ENCODE results near the gene TPO. TPM values are rescaled to one million over a fixed set of nuclear protein-coding genes. Genes with fewer than 3 reads are reported as not detected.

The TPO gene
- total RNA-seq: under 1 TPM; 0.80 to 0.94 TPM

- intact Hi-C loops (cut with DNase I): no loop called here
- no peaks in the 10 kb centered on the region for H3K9me3 ChIP-seq
- no peak for DNase-seq
- H3K4me1 ChIP-seq: no peaks in the 10 kb centered on the region
- TF ChIP-seq CTCF (IDR thresholded peaks at IDR 0.05): no peak
- no peak within 1 kb of the TSS for H3K9ac ChIP-seq (ENCODE audit: low read depth in 2 of 2, low read length in 2 of 2)
- no peaks in the 10 kb centered on the region for H3K27me3 ChIP-seq
- no peak within 1 kb of the TSS for H3K4me3 ChIP-seq
- H3K27ac ChIP-seq: no peak within 1 kb of the TSS
- H3K36me3 ChIP-seq: no peaks in the 10 kb centered on the region
These were observed at the start of gene TPO for GRCh38 chr2:1413156-1413710. Gene TPO, plus strand, starts transcription at chr2:1413463. Its CDS starts 946 bp downstream, at chr2:1414409.

GRCh38 chr2:1366546-1367134 is 46.6 kb upstream of the TPO start:
- no peak for DNase-seq

GRCh38 chr2:1367601-1368000 is 45.7 kb upstream of the TPO start:
- no peak for TF ChIP-seq CTCF (IDR thresholded peaks at IDR 0.05)
- Histone ChIP-seq H3K36me3 (no peaks in the 10 kb centered on the region), H3K4me3 (no peak overlapping the region), H3K4me1 (no peaks in the 10 kb centered on the region), H3K9me3 (no peaks in the 10 kb centered on the region), H3K9ac (ENCODE audit: low read depth in 2 of 2, low read length in 2 of 2) (no peak overlapping the region), H3K27ac (no peak overlapping the region), H3K27me3 (no peaks in the 10 kb centered on the region)
- DNase-seq: no peak
- intact Hi-C loops (cut with DNase I): no loop called here

More at GRCh38 chr2:1366546-1367134, 46.6 kb upstream of the TPO start:
- Histone ChIP-seq H3K27ac (no peak overlapping the region), H3K4me1 (no peaks in the 10 kb centered on the region), H3K27me3 (no peaks in the 10 kb centered on the region), H3K9ac (ENCODE audit: low read depth in 2 of 2, low read length in 2 of 2) (no peak overlapping the region), H3K36me3 (no peaks in the 10 kb centered on the region), H3K4me3 (no peak overlapping the region), H3K9me3 (no peaks in the 10 kb centered on the region)
- no peak for TF ChIP-seq CTCF (IDR thresholded peaks at IDR 0.05)
- intact Hi-C loops (cut with DNase I): no loop called here

GRCh38 chr2:1369905-1370304 is 43.4 kb upstream of the TPO start:
- H3K4me3 ChIP-seq: no peak overlapping the region
- no peak for DNase-seq
- no peak overlapping the region for H3K27ac ChIP-seq
- intact Hi-C loops (cut with DNase I): no loop called here
- no peaks in the 10 kb centered on the region for H3K9me3 ChIP-seq
- H3K27me3 ChIP-seq: no peaks in the 10 kb centered on the region
- no peaks in the 10 kb centered on the region for H3K4me1 ChIP-seq
- no peaks in the 10 kb centered on the region for H3K36me3 ChIP-seq
- no peak for TF ChIP-seq CTCF (IDR thresholded peaks at IDR 0.05)
- H3K9ac ChIP-seq (ENCODE audit: low read depth in 2 of 2, low read length in 2 of 2): no peak overlapping the region

GRCh38 chr2:1370461-1370860 is 42.8 kb upstream of the TPO start:
- Histone ChIP-seq H3K36me3 (no peaks in the 10 kb centered on the region), H3K4me3 (no peak overlapping the region), H3K9ac (ENCODE audit: low read depth in 2 of 2, low read length in 2 of 2) (no peak overlapping the region), H3K27me3 (no peaks in the 10 kb centered on the region), H3K27ac (no peak overlapping the region), H3K4me1 (no peaks in the 10 kb centered on the region), H3K9me3 (no peaks in the 10 kb centered on the region)
- intact Hi-C loops (cut with DNase I): no loop called here
- DNase-seq: no peak
- no peak for TF ChIP-seq CTCF (IDR thresholded peaks at IDR 0.05)
